Hepatocyte (in vitro differentiated cells): ENCODE data around the gene JAG2. TPM values are rescaled to one million over a fixed set of nuclear protein-coding genes. Genes with fewer than 3 reads are reported as not detected.

Experiments
- DNase-seq: peaks from one replicate; pipeline ENCODE4 v3.0.0-alpha.2; 2016; ENCODE audit warnings: low spot score
- H2AFZ ChIP-seq: fragments of 200-600 bp; sonication (generic); 2 replicates; pipeline ENCODE4 v1.6.0; 2016; ENCODE audit warnings: antibody characterized with exemption, mild to moderate bottlenecking
- H3K27ac ChIP-seq: fragments of 200-600 bp; sonication (generic); 2 replicates; pipeline ENCODE4 v1.5.1; 2016; ENCODE audit warnings: mild to moderate bottlenecking
- H3K27me3 ChIP-seq: fragments of 200-600 bp; sonication (generic); 2 replicates; pipeline ENCODE4 v1.6.1; 2016
- H3K36me3 ChIP-seq: fragments of 200-600 bp; sonication (generic); replicated peaks from 2 replicates; pipeline ENCODE4 v1.5.1; 2016; ENCODE audit warnings: low read depth; ENCODE audit not compliant: insufficient read depth
- H3K4me1 ChIP-seq: fragments of 200-600 bp; sonication (generic); 2 replicates; pipeline ENCODE4 v1.5.1; 2016; ENCODE audit warnings: mild to moderate bottlenecking, moderate library complexity; ENCODE audit not compliant: insufficient read depth
- H3K4me2 ChIP-seq: fragments of 200-600 bp; sonication (generic); 2 replicates; pipeline ENCODE4 v1.6.0; 2016
- H3K4me3 ChIP-seq: fragments of 200-600 bp; sonication (generic); 2 replicates; pipeline ENCODE4 v1.5.1; 2016; ENCODE audit warnings: mild to moderate bottlenecking
- H3K79me2 ChIP-seq: fragments of 200-600 bp; sonication (generic); 2 replicates; pipeline ENCODE4 v1.6.0; 2017; ENCODE audit warnings: mild to moderate bottlenecking
- H3K9me2 ChIP-seq: fragments of 200-600 bp; sonication (generic); replicated peaks from 2 replicates; pipeline ENCODE4 v1.6.0; 2017; ENCODE audit warnings: mild to moderate bottlenecking; ENCODE audit not compliant: insufficient read depth
- H3K9me3 ChIP-seq: fragments of 200-600 bp; sonication (generic); 2 replicates; pipeline ENCODE4 v1.5.1; 2016; ENCODE audit warnings: low read depth, mild to moderate bottlenecking
- H4K20me1 ChIP-seq: fragments of 200-600 bp; sonication (generic); 2 replicates; pipeline ENCODE4 v1.6.0; 2016; ENCODE audit warnings: mild to moderate bottlenecking; ENCODE audit not compliant: insufficient read depth, poor library complexity, severe bottlenecking
- EZH2 ChIP-seq: fragments of 200-600 bp; sonication (generic); IDR thresholded peaks from 2 replicates; pipeline ENCODE4 v1.6.1; 2016; ENCODE audit warnings: antibody characterized with exemption, mild to moderate bottlenecking, borderline replicate concordance
- EZH2phosphoT487 ChIP-seq: fragments of 200-600 bp; sonication (generic); IDR thresholded peaks from one replicate; pipeline ENCODE4 v1.6.1; 2018; ENCODE audit warnings: antibody characterized with exemption, mild to moderate bottlenecking, low read depth, moderate library complexity; ENCODE audit not compliant: unreplicated experiment, severe bottlenecking
- WGBS: methylation state at CpG from one replicate; pipeline ENCODE4 v1.1.6; 2016; ENCODE audit warnings: low lambda C conversion rate; ENCODE audit errors: missing lambda C conversion rate; 5-methylcytosine and 5-hydroxymethylcytosine counted together
- polyA plus RNA-seq: library from polyadenylated mRNA; unstranded; fragments of >200 nt; fragmentation: Nextera tagmentation; extraction: Ambion mirVana; gene quantifications from 2 replicates; pipeline ENCODE4 v1.2.1, GENCODE V29; 2016
- total RNA-seq: library from RNA; depleted of rRNA; stranded (reverse); fragments of >200 nt; gene quantifications from 2 replicates; pipeline ENCODE4 v1.2.3, GENCODE V29; 2014
- TF ChIP-seq, protein P1 (sequence below): fragments of 200-600 bp; sonication (generic); IDR thresholded peaks from 2 replicates; pipeline ENCODE4 v1.5.1; 2016; ENCODE audit warnings: antibody characterized with exemption, mild to moderate bottlenecking; ENCODE audit not compliant: poor library complexity

Gene JAG2
- total and polyA plus RNA-seq, 2 experiments from 2014 or later: 4.1 to 6.1 TPM

DNA sequence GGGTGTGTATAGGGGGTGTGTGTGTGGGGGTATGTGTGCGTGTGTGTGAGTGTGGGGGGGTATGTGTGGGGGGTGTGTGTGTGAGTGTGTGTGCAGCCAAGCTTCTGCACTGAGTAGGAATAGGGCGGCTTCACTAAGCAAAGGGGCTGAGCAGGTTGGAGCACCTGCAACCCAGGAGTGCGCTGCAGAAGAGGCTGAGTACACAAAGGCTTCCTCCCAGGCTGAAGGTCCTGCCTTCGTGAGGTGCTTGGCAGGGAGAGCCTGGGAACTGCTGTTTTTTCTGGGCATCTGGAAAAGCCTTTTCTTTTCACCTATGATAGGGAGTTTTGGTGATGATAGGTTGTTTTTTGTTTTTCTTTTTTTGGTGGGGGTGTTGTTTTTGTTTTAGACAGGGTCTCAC lies 18.5 kb upstream of the JAG2 start:
- no peaks in the 10 kb centered on the region for H3K36me3 ChIP-seq
- H3K9me3 ChIP-seq: no peaks in the 10 kb centered on the region
- H3K4me3 ChIP-seq: no peak overlapping the region
- H3K4me1 ChIP-seq: no peaks in the 10 kb centered on the region
- H3K27ac ChIP-seq: no peak overlapping the region
- DNase-seq: no peak
- H4K20me1 ChIP-seq: no peaks in the 10 kb centered on the region
- no peaks in the 10 kb centered on the region for H3K27me3 ChIP-seq
- H2AFZ ChIP-seq: no peak overlapping the region
- no peaks in the 10 kb centered on the region for H3K9me2 ChIP-seq
- no peak overlapping the region for H3K4me2 ChIP-seq
- WGBS: 66% methylated on average over 3 of the region's 4 CpGs
- H3K79me2 ChIP-seq: no peaks in the 10 kb centered on the region
- no peak for TF ChIP-seq EZH2
- TF ChIP-seq EZH2phosphoT487: no peak
- TF ChIP-seq, protein P1, sequence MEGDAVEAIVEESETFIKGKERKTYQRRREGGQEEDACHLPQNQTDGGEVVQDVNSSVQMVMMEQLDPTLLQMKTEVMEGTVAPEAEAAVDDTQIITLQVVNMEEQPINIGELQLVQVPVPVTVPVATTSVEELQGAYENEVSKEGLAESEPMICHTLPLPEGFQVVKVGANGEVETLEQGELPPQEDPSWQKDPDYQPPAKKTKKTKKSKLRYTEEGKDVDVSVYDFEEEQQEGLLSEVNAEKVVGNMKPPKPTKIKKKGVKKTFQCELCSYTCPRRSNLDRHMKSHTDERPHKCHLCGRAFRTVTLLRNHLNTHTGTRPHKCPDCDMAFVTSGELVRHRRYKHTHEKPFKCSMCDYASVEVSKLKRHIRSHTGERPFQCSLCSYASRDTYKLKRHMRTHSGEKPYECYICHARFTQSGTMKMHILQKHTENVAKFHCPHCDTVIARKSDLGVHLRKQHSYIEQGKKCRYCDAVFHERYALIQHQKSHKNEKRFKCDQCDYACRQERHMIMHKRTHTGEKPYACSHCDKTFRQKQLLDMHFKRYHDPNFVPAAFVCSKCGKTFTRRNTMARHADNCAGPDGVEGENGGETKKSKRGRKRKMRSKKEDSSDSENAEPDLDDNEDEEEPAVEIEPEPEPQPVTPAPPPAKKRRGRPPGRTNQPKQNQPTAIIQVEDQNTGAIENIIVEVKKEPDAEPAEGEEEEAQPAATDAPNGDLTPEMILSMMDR: no peak

DNA sequence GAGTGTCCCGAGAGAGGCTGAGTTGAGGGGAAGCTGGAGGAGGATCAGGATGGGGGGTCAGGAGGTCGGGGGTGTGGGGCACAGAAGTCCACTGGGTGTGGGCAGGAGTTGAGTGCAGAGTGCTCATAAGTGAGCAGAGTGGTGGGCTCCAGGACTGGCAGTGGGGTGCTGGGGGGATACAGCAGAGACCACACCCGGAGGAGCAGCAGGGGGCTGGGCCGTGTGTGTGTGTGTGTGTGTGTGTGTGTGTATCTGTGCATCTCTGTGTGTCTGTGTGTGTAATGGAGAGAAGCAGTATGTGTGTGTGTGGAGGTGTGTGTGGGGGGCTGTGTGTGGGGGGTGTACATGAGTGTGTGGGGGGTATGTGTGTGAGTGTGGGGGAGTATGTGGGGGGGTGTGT lies 17.4 kb upstream of the JAG2 start:
- Histone ChIP-seq H3K36me3 (no peaks in the 10 kb centered on the region), H3K4me2 (no peak overlapping the region), H3K27me3 (no peaks in the 10 kb centered on the region), H3K27ac (no peak overlapping the region), H3K9me2 (no peaks in the 10 kb centered on the region), H3K9me3 (no peaks in the 10 kb centered on the region), H4K20me1 (no peaks in the 10 kb centered on the region), H3K4me3 (no peak overlapping the region), H2AFZ (no peak overlapping the region), H3K4me1 (no peaks in the 10 kb centered on the region), H3K79me2 (no peaks in the 10 kb centered on the region)
- no peak for DNase-seq
- no CpG with 5 or more reads among the region's 4 CpGs for WGBS
- no peak for TF ChIP-seq EZH2phosphoT487
- TF ChIP-seq EZH2: no peak
- TF ChIP-seq, protein P1: no peak

DNA sequence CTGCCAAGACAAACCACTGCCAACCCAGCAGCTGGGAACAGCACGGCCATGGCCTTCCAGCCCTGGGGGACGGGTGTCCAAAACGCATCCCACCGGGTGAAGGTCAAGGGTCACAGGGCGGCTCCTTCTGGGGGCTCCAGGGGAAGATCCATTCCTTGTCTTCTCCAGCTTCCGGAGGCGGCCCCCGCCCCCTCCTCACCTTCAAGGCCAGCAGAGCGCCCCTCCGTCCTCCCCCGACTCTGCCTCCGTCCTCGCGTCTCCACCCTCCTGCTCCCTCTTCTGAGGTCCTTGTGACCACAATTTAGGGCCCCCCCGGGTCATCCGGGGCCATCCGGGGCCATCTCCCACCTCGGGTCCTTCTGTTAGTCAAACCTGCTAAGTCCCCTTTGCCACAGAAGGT lies 16.4 kb upstream of the JAG2 start:
- no peak overlapping the region for H3K4me2 ChIP-seq
- peaks cover 7% of the 10 kb centered on the region for H3K79me2 ChIP-seq
- no peak overlapping the region for H3K4me3 ChIP-seq
- TF ChIP-seq EZH2: no peak
- TF ChIP-seq EZH2phosphoT487: no peak
- TF ChIP-seq, protein P1: no peak
- peaks cover 7% of the 10 kb centered on the region for H3K4me1 ChIP-seq
- H2AFZ ChIP-seq: no peak overlapping the region
- DNase-seq: no peak
- no peak overlapping the region for H3K27ac ChIP-seq
- no peaks in the 10 kb centered on the region for H3K9me3 ChIP-seq
- WGBS: 82% methylated on average over 16 of the region's 18 CpGs
- H4K20me1 ChIP-seq: no peaks in the 10 kb centered on the region
- no peaks in the 10 kb centered on the region for H3K36me3 ChIP-seq
- no peaks in the 10 kb centered on the region for H3K27me3 ChIP-seq
- H3K9me2 ChIP-seq: no peaks in the 10 kb centered on the region

DNA sequence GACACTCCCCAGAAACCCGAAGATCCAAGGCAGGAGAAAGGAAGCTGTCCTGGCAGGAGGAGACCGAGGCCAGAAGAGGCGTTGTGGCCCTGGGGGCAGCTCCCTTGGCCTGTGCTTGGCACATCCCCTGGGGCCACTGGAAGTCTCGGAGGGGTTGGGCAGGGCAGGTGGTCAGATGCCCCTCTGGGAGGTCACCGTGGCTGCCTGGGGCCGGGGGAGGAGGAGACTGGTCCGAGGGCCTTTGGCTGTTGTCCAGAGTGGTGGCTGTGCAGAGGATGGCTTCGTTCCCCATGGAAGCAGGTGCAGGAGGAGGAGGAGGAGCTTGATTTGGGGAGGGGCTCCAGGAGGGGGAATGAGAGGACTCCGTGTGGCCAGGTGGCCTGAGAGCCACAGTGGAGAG lies 15.9 kb upstream of the JAG2 start:
- H3K4me2 ChIP-seq: no peak overlapping the region
- WGBS: 72% methylated on average over 9 of the region's 9 CpGs
- H3K36me3 ChIP-seq: no peaks in the 10 kb centered on the region
- no peak overlapping the region for H3K4me3 ChIP-seq
- DNase-seq: no peak
- H2AFZ ChIP-seq: no peak overlapping the region
- H4K20me1 ChIP-seq: peaks cover 2% of the 10 kb centered on the region
- TF ChIP-seq EZH2 (no peak), EZH2phosphoT487 (no peak)
- H3K27me3 ChIP-seq: no peaks in the 10 kb centered on the region
- no peak overlapping the region for H3K27ac ChIP-seq
- no peaks in the 10 kb centered on the region for H3K9me3 ChIP-seq
- H3K79me2 ChIP-seq: peaks cover 11% of the 10 kb centered on the region
- H3K9me2 ChIP-seq: no peaks in the 10 kb centered on the region
- H3K4me1 ChIP-seq: peaks cover 8% of the 10 kb centered on the region
